Measurements from ENCODE around the gene LYRM2.

Gene LYRM2

DNA sequence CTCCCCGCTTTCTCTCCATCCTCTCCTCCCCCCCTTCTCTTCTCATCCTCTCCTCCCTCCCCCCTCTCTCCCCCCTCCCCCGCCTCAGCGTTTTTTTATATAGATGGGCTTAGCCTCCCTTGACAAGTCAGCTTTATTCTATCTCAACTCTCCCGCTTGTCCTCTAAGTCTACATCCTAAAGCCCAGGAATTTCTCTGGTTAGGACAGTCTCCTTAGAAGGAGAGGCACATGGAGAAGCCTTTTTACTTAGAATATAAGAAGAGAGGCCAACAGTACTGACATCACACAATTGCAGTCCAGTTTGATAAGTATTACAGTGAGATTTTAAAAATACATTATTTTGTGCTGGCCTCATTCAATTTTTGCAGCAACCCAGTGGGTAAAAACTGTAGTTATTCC, 83.5 kb downstream of the LYRM2 start:
- no peak for TF ChIP-seq ZFX (IDR thresholded peaks at IDR 0.05; ENCODE audit: borderline replicate concordance)
- TF ChIP-seq, protein P1, sequence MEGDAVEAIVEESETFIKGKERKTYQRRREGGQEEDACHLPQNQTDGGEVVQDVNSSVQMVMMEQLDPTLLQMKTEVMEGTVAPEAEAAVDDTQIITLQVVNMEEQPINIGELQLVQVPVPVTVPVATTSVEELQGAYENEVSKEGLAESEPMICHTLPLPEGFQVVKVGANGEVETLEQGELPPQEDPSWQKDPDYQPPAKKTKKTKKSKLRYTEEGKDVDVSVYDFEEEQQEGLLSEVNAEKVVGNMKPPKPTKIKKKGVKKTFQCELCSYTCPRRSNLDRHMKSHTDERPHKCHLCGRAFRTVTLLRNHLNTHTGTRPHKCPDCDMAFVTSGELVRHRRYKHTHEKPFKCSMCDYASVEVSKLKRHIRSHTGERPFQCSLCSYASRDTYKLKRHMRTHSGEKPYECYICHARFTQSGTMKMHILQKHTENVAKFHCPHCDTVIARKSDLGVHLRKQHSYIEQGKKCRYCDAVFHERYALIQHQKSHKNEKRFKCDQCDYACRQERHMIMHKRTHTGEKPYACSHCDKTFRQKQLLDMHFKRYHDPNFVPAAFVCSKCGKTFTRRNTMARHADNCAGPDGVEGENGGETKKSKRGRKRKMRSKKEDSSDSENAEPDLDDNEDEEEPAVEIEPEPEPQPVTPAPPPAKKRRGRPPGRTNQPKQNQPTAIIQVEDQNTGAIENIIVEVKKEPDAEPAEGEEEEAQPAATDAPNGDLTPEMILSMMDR (IDR thresholded peaks at IDR 0.05): no peak
- H3K27ac ChIP-seq: no peak overlapping the region

DNA sequence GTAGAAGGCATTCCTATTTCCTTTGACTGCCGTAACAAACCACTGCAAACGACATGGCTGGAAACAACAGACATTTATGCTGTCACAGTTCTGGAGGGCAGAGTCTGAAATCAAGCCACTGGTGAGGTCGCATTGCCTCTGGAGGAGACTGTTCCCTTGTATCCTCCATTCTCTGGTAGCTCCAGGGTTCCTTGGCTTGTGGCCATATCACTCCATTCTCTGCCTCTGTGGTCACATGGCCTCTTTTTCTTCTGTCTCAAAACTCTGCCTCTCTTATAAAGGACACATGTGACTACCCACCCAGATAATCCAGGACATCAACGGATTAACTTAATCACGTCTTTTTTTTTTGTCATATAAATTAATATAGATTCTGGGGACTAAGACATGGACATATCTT, 84.4 kb downstream of the LYRM2 start:
- TF ChIP-seq, protein P1 (IDR thresholded peaks at IDR 0.05): no peak
- TF ChIP-seq ZFX (IDR thresholded peaks at IDR 0.05; ENCODE audit: borderline replicate concordance): no peak
- H3K27ac ChIP-seq: no peak overlapping the region

DNA sequence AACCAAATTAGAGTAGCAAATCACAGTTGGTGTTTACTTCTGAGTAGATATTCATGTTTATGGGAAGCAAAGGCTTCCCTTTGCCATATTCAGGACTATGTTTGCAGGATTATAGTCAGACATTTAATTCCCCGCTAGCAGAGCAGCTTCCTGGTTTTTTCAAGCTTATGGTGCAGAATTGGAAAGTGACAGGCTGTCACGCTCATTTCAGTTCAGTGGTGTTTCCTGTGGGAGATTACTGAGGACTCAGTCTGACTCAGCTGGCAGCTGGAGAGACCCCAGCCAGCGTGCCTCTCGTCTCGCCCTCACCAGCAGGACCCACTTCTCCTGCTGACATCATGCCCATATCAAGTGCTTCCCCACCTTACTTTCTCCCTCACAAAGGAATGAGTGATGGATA, 85.1 kb downstream of the LYRM2 start:
- no peak for TF ChIP-seq ZFX (IDR thresholded peaks at IDR 0.05; ENCODE audit: borderline replicate concordance)
- TF ChIP-seq, protein P1 (IDR thresholded peaks at IDR 0.05): no peak
- no peak overlapping the region for H3K27ac ChIP-seq

DNA sequence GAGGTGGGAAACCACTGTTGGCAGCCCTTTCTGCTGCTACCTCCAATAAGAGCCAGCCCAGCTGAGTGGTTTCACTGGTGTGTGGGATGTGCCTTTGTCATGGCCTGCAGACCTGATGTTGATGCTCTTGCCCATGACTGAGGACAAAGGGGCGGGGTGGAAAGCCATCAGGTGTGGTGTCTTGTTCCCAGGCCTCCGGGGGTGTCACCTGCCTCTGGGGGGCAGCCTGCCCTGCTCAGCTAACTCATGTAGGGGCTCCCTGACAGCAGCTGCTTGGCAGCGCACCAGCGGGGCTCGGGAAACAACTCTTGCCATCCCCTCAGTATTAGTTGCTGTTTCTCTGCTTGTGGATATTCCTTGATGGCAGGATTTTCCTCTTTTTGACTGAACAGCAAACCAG, 91.3 kb downstream of the LYRM2 start:
- H3K27ac ChIP-seq: no peak overlapping the region
- TF ChIP-seq, protein P1 (IDR thresholded peaks at IDR 0.05): no peak
- TF ChIP-seq ZFX (IDR thresholded peaks at IDR 0.05; ENCODE audit: borderline replicate concordance): no peak

DNA sequence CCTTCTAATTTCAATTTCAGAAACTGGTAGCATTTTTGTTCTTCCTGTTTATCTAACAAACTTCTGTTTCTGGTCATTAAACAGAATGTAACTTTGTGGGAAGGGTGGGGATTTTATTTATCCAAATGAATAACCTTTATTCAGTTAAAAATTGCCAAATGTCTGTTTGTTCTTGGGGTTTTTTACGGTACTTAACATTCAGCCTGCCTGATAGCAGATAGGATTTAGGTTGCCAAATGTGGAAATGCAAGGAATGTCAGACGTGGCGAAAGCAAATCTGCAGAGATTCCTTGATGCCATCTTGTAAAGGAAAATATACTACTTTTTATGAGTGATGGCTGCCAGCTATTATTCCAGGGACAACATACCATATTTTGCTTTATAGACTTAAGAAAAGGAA, 95.7 kb downstream of the LYRM2 start:
- no peak overlapping the region for H3K27ac ChIP-seq
- TF ChIP-seq, protein P1 (IDR thresholded peaks at IDR 0.05): no peak
- TF ChIP-seq ZFX (IDR thresholded peaks at IDR 0.05; ENCODE audit: borderline replicate concordance): no peak

DNA sequence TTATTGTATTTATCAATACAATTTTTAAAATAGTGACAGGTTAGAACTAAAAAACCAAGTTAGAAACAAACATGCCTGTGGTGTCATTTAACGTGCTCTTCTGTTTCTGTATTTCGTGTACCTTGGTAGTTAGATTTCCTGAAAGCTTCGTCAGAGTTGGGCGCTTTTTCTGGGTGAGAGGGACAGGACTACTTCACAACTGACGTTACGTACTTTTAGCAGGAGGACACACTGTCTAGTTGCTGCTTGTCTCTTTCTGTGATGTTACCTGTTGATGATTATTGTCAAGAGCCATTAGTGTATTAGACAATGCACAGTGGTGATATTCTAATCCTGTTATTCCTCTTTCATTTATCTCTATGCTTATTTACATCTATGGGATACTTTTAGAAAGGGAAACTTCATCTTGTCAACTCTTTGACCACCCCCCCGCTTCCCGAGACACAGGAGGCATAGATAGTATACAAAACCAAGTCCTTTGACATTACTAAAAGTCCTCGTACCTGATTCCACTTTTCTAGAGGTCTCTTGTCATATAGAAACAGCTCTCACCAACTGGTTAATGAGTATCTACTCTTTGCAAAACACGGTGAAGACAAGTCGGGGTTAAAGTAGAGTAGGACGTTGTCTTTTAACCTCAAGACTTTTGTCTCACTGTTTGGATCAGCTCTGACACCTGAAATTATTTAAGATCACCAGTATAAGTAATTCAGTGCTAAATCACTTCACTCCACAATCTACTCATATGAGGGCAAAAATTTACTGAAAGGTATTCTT, 96.3 kb downstream of the LYRM2 start:
- TF ChIP-seq ZFX (IDR thresholded peaks at IDR 0.05; ENCODE audit: borderline replicate concordance): no peak
- TF ChIP-seq, protein P1 (IDR thresholded peaks at IDR 0.05): no peak
- H3K27ac ChIP-seq: no peak overlapping the region

DNA sequence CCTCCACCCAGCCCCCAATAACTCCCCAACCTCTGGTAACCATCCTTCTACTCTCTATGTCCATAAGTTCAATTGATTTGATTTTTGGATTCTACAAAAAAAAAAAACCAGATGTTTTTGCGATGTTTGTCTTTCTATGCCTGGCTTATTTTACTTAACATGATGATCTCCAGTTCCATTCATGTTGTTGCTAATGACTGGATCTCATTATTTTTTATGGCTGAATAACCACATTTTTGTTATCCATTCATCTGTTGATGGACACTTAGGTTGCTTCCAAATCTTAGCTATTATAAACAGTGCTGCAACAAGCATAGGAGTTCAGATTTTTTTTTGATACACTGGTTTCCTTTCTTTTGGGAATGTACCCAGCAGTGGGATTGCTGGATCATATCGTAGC, 98.8 kb downstream of the LYRM2 start:
- no peak overlapping the region for H3K27ac ChIP-seq
- no peak for TF ChIP-seq ZFX (IDR thresholded peaks at IDR 0.05; ENCODE audit: borderline replicate concordance)
- TF ChIP-seq, protein P1 (IDR thresholded peaks at IDR 0.05): no peak

Measured in 22Rv1 (cell line).